HG02571 (cell line): ENCODE measurements around the gene SELL.
"Not testable (repeated sequence)": the region's sequence is repeated elsewhere in the genome, so short reads cannot be mapped to it uniquely, and the experiment has no call there.

Experiments
- ATAC-seq: cut with Tn5 transposase; IDR thresholded peaks from one replicate; pipeline ENCODE4 v1.9.1; 2021; ENCODE audit warnings: mild to moderate bottlenecking, moderate library complexity; ENCODE audit not compliant: unreplicated experiment

Gene SELL

DNA sequence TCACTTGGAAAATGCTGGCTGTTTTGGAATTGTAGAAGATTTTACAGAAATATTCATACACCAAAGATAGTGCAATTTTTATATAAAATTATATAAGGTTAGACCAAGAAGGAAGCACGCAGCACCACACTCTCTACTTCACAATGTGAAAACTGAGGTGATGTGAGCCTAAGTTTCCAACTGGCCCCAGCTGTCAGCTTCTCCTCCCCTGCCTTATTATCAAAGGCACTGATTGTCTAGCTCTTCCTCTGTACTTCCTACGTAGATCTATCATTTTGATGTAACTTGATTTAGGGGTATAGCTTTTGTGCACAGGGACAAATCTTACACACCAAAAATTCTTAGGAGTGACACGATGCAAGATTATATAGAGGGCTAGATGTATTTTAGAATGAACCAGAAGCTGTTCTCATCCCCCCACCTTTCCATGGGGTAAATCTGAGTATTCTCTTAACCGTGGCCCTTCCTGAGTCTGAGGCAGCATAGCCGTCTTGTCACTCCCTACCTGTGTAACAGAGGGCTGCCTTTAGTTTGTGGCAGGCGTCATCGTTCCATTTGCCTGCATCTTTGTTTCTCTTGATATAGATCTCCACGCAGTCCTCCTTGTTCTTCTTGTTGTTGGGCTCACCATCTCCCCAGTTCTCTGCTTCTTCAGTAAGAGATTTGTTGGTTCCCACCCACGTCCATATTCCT lies 3.4 kb downstream of the SELL start:
- ATAC-seq, result no peak

DNA sequence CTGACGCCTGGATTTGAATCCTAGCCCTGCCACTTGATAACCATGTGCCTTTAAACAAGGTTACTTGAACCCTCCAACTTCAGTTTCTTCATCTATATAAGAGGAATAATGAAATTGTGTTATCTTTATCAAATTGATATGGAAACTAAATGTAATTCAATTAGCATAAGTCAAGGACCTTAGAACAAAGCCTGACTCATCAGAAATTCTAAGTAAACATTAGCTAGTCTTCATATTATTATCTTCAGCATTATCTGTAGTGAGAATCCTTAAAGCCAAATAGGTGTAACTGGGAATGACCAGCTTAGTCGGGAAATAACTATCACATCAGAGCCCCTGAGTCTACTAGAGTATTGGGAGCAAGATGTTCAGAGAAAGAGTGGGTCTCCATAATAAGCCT lies 6.6 kb downstream of the SELL start:
- no peak for ATAC-seq

DNA sequence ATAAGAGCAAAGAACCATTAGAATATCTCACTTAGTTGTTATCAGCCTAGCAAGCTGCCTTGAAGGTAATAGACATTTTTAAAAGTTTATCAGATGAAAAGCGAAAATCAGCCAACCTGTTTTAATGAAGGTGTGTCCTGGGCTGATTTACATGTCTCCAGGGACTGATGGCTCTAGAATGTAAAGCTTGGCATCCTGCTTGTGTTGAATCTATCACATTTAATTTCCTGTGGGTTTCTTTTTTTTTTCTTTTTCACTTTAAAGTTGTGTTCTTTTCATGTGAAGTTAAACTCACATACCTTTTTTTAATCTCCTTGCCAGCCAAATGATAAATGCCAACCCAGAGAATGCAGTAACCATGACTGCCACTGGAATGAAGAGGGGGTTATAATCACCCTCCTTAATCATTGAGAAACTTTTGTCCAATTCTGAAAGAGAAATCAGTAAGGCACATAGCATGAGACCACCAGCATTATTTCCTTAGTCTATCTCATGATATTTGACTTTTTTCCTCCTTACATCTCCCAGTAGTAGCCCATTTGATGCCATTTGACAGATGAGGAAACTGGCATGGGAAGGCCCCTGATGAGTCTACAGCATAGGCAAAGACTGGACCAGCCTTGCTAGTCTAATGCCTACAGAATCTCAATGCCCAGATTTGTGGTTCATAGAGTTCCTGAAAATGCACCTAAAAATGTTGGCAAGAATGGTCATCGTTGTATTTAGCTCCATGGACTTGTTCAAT lies 10.0 kb downstream of the SELL start:
- ATAC-seq, result no peak

DNA sequence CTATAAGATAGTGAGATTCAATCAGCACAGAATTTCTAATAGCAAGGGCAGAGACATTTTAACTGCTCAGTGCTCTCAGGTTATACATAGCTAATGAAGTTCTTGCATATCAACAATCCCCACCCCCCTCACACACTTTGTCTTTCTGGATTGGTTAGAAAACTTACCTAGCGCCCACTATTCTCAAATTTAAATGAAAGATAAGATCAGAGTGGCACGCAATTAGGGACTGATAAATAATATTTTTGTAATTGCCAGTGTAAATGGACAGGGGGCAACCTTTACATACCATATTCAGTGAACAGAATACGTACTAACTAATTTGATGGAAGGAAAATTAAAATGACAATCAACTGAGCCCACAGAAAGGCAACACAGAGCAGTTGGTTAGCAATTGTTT lies 11.7 kb downstream of the SELL start:
- ATAC-seq, result no peak

DNA sequence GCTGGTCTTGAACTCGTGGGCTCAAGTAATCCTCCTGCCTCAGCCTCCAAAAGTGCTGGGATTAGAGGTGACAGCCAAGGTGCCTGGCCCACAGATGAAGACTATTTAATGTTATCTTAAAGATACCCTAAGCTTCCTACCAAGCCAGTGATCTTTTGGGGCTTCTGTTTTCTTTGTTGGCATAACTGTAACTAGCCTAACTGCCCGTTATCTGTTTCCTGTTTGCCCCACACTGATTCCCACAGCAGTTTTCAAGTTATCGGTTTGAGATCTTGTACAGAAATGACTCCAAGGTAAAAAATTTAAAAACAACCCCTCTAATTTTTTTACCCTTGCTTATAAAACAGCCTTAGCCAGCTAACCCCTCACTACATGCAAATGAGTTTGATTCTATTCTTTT lies 12.4 kb downstream of the SELL start:
- no peak for ATAC-seq

DNA sequence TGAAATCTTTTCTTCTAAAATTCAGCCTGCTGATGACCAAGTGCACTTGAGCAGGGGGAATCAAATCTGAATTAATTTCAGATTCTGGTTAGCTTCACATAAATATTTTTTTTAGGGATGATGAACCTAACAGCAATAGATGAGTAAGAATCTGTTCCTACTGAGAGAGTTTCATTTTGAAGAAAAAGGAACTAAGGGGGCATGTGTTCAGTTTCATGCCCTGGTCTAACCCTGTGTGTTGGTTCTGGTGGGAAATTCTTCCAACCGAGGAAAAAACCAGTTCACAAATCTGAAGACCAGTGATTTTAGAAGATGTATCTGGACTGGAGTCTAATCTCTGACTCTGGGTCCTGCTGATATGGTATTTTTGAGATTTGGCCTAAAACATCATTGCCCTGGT lies 13.7 kb downstream of the SELL start:
- peak; percentile 37 for ATAC-seq

DNA sequence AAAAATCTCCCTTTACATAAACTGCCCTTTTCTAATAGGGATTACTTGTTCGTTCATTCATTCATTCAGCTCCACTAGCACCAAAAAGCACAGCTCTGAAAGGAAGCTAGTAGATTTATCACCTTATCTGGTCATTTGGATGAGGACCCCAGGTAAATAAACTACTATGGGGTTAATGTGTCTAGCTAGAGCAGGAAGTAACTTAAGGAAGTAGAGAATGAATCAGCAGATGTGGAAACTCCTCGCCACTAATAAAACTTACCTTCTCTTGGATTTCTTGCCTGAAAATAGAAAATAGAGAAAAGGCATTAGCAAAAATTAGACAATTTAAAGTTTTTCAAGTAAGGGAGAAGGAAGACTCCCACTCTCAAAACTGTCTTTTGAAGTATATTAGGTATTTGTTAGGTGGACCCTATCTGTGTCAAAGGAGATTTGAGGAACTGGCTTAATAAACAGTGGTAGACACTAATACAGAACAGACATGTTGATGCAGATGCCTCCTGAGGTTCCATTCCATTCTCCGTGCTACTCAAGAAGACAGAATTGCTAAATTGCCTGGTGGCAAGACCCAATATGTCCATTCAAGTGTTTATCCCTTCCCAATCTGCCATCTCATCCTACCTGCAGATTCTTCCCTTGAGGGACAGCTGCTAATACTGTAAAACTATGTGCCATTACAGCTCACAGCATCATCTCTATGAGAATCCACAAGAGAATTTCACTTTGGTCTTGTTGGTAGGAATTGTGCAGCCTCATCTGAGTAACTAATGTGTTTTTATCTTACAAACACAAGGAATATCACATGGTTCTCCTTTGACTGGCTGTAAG lies 14.9 kb downstream of the SELL start:
- ATAC-seq, result no peak

DNA sequence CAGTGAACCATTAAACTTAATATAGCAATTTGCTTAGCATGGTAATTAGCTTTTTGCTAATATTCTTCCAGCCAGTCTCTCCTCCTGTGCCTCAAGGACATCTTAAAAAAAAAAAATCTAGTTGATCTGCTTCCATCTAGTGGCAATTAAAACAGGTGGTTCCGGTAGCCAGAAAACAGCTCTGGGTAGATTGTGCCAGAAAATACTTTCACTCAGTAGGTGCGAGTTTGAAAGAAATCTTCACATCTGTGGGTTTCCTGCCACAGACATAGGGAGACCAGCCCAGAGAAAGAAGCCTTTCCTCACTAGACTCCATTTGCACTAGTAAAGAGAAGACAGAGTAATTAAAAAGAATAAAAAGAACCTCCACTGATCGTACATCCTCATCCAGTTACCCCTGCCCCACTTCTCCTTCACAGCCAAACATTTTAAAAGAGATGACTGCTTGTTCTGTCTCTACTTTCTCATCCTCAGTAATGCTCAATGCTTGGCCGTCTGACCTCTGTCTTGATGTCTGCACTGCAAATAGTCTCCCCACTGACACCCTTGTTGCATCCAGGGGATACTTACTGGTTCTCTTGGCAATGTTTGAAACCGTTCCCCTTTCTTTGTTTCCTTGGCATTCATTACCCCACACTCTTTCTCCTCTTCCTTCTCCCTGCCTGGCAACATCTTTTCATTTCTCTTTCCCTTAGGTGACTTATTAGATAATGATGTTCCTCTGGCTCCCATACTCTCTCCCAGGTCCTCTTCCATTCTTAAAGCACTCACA lies 16.9 kb downstream of the SELL start:
- ATAC-seq, result no peak

DNA sequence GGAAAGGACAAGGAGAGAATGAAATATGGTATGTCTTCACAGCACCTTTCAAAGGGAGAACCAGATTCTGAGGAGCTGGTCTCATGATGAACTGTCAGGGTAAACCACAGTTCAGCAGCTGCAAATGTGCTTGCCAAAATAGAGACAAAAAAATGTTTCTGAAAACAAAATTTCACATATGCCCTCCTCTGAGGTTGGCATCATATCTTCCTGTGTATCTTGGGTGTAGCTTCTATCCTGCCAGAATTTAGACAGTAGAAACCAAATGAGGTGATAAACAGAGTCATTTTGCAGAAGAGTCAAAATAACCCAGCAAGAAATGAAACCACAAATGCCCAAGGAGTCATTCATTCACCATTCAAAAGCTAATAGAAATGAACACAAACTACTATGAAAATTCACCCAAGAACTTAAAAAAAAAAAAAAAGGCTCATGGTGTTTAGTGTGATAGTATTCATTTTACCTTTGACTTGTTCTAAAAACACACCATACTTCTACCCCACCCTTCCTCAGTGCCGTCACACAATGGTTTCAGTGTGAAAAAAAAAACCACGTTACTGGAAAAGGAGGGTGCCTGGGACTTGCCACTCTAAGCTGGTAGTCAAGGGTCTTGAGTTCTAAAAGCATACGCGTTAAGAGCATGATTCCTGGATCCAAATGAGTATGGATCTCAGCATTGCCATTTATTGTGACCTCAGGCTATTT lies 18.5 kb downstream of the SELL start:
- ATAC-seq, result peak; percentile 37

DNA sequence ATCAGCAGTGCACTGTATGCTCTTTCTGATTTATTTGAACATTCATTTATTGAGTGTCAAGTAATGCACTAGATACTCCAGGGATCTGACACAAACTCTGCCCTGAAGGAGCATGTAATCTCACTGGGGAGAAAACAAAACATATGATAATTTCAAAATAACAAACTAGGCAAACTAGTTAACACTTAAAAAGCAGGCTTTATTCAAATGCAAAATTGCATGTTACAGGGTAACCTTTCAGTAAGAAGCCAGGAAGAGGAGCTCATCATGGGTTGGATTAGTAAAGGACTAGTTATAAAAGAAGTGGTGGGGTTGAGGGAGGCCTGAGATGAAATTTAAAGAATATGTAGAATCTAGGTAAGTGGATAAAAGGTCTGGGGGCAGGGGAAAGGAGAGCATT lies 20.9 kb downstream of the SELL start:
- ATAC-seq, result no peak

DNA sequence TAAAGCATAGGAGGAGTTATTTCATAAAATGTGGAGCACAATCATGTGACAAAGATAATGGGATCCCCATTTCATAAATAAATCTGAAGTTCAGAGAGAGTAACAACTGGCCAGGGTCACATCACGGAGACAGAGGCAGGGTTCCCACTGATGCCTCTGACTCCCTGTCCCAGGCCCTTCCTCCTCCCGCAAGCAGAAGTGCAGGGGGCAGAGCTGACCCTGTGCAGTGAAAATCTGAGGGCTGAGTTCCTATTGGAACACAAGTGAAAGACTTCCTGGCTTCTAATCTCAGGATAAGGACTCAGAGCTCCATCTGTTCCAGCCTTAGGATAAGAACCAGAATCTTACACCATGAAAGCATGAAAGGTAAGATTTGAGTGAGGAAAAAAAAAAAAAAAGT lies 22.0 kb downstream of the SELL start:
- ATAC-seq, result no peak

DNA sequence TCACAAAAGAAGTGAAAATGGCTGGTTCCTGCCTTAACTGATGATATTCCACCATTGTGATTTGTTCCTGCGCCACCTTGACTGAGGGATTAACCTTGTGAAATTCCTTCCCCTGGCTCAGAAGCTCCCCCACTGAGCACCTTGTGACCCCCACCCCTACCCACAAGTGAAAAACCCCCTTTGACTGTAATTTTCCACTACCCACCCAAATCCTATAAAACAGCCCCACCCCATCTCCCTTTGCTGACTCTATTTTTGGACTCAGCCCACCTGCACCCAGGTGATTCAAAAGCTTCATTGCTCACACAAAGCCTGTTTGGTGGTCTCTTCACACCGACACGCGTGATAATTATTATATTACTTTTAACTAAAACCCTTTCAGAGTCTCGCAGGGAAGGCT lies 23.0 kb downstream of the SELL start:
- not testable (repeated sequence) for ATAC-seq

DNA sequence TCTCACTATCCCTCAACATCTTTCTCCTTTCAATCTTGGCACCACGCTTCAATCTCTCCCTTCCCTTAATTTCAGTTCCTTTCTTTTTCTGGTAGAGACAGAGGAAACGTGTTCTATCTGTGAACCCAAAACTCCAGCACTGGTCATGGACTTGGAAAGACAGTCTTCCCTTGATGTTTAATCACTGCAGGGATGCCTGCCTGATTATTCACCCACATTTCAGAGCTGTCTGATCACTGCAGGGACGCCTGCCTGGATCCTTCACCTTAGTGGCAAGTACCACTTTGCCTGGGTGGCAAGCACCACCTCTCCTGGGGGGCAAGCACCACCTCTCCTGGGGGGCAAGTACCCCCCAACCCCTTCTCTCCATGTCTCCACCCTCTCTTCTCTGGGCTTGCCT lies 27.8 kb downstream of the SELL start:
- ATAC-seq, result no peak

DNA sequence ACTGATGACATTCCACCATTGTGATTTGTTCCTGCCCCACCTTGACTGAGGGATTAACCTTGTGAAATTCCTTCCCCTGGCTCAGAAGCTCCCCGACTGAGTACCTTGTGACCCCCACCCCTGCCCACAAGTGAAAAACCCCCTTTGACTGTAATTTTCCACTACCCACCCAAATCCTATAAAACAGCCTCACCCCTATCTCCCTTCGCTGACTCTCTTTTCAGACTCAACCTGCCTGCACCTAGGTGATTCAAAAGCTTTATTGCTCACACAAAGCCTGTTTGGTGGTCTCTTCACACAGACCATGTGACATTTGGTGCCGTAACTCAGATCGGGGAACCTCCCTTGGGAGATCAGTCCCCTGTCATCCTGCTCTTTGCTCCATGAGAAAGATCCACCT lies 28.3 kb downstream of the SELL start:
- ATAC-seq, result not testable (repeated sequence)

DNA sequence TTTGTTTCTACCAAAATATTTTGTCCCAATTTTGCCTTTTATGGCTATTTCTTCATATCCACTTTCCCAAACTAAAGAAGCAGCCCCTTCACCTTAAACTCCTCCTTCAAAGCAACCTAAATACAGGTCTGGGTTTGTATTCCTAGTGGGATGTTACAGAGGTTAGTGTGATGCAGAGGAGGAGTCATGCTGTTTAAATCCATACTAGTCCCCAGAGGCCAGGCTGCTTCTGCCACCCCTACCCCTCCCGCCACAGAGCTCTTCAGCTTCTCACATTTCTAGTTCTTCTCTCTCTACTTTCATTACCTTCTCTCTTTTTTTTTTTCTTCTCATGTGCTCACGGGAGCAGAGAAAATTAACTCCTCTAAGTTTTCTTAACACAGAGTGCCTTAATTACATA lies 29.3 kb downstream of the SELL start:
- no peak for ATAC-seq

DNA sequence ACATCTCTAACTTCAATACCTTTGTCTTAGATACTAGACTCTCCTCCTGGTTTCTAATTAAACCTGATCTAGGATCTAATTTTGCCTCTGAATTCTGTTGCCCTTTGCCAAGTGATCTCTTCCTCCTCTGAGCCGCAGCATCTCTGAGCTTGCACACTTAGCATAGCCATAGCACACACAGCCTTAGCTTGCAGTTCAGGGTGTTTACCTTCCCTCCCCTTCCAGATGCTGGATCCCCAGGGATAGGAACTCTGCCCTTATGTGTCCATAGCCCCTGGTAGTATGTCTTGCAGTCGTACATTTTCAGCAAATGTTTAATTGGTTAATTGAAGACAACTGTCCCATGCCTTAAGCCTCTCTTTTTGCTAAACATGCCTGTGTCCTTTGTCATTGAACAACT lies 30.3 kb downstream of the SELL start:
- peak; percentile 21 for ATAC-seq

DNA sequence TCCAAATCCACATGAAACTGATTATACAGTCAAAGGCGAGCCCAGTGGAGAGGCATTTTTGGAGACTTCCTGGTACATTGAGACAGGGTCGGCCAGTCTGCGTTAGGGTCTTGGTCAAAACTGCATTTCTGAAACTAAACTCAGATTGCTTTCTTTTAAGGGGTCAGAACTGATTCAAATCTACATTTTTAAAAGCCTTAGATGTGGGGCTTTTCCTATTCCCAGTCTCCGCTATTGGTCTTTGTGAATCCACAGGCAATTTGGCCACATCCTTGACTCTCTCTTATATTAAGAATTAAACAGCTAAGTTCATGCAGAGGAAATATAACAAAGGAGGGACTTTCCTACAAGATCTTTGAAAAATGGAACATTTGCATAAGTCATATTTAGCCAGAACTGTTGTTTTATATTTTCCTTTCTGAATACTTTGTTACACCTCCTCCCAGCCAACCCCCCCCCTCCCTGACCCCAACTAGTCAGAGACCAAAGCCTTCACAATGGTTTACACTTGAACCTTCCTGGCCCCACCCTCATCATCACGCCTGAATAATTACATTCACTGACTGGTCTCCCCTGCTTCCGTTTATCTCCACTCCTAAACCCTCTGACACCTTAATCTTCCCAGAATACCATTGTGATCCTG lies 30.9 kb downstream of the SELL start:
- peak; percentile 72 for ATAC-seq

DNA sequence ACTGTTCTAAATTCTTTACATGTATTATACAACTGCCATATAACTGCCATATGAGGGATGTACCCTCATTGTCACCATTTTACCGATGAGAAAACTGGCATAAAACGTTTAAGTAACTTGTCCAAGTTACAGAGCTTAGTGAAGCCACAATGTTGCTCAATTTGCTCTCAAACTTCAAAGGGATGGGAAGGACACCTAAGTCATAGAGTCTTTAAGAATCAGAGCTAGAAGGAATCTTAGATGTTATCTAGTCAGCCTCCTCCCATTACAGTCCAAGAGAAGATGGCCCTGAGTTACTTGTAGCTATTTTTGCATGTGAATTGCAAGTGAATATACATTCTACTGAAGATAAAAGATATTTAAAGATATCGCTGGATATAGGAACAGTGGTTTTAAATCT lies 31.7 kb downstream of the SELL start:
- ATAC-seq, result no peak

DNA sequence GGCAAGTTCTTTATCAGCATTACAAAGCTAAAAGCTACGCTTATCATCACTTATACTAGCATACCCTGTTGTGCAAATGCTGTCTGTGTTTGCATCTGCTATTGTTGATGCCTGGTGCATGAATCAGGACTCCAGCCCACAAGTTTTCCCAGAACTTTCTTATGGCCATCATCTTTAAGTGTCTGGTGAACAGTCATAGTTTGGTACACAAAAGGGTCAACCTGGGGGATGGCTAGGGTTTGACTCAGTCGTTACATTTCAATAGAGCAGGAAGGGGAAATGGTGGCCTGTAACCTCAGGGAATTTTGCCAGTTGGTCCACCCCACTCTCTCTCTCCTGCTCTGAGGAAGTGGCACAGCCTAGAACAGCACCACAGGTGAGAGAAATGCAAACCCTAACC lies 35.4 kb downstream of the SELL start:
- no peak for ATAC-seq

DNA sequence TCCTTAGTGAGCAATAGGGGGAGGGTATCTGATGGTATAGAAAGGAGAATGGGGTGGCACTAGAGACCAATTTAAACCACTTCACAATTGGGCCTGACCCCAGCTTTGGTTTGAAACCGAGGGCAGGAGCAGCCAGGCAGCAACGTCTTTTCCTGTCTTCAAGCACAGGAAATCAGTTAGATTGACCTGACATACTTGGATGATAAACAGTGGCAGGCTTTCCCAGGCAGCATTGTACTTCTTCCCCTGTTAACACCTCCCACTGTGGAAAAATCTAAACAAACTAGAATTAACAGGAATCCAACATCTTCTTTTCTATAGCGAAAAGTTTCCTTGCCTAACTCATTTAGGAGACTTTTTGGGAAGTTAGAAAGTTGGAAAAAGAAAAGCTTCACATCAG lies 40.6 kb downstream of the SELL start:
- no peak for ATAC-seq
